ENCODE data around the gene HAT1. TPM values are rescaled to one million over a fixed set of nuclear protein-coding genes. Genes with fewer than 3 reads are reported as not detected.

Gene HAT1
- total RNA-seq, 1 experiment from 2014 or later = 58.9 TPM

DNA sequence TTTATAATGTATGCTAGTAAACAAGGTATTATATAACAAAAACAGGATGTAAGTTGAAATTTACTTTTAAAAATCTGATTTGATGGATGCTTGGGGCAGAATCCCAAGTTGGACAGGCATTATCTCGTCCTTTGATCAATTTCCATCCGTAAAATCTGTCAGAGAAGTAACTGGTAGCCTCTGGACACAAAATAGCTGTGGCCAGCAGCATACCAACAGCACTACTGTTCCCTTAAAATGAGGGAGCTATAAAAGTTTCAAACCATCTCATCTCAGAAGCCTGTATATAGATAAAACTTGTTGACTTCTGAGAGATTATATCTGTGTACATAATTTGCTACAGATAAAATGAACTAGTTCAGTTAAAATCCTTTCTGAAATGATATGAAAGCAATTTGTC is 62.8 kb downstream of the HAT1 start:
- ChIA-PET POLR2A (no interaction called here), CTCF (no interaction called here)
- DNase-seq (ENCODE audit: low spot score) = no peak
- no peak for ATAC-seq
- H3K36me3 Mint-ChIP-seq = peaks cover 19% of the 10 kb centered on the region
- peaks cover 2% of the 10 kb centered on the region; the same call in 1 of the 2 replicates for H3K9me3 Mint-ChIP-seq
- H3K27ac Mint-ChIP-seq = no peak overlapping the region
- H3K4me3 Mint-ChIP-seq = no peak overlapping the region
- no peaks in the 10 kb centered on the region for H3K27me3 Mint-ChIP-seq (ENCODE audit: low read depth)
- TF ChIP-seq NR1H2 (CRISPR knock-in tag; IDR thresholded peaks at IDR 0.05) (no peak), RELA (CRISPR knock-in tag; IDR thresholded peaks at IDR 0.05; ENCODE audit: borderline replicate concordance) (no peak), ZNF317 (CRISPR knock-in tag; IDR thresholded peaks at IDR 0.05; ENCODE audit: borderline replicate concordance, low read depth) (no peak), EMX1 (CRISPR knock-in tag; IDR thresholded peaks at IDR 0.05) (no peak), SP1 (CRISPR knock-in tag; conservative IDR thresholded peaks at IDR 0.05) (no peak), ZNF423 (CRISPR knock-in tag; IDR thresholded peaks at IDR 0.05) (no peak), ZNF671 (CRISPR knock-in tag; IDR thresholded peaks at IDR 0.05) (no peak), MXD4 (CRISPR knock-in tag; IDR thresholded peaks at IDR 0.05; ENCODE audit: borderline replicate concordance) (no peak), JAZF1 (CRISPR knock-in tag; IDR thresholded peaks at IDR 0.05) (no peak), ZNF138 (CRISPR knock-in tag; conservative IDR thresholded peaks at IDR 0.05) (no peak), ELF4 (CRISPR knock-in tag; IDR thresholded peaks at IDR 0.05; ENCODE audit: low read depth) (no peak)
- TF ChIP-seq, protein P1, sequence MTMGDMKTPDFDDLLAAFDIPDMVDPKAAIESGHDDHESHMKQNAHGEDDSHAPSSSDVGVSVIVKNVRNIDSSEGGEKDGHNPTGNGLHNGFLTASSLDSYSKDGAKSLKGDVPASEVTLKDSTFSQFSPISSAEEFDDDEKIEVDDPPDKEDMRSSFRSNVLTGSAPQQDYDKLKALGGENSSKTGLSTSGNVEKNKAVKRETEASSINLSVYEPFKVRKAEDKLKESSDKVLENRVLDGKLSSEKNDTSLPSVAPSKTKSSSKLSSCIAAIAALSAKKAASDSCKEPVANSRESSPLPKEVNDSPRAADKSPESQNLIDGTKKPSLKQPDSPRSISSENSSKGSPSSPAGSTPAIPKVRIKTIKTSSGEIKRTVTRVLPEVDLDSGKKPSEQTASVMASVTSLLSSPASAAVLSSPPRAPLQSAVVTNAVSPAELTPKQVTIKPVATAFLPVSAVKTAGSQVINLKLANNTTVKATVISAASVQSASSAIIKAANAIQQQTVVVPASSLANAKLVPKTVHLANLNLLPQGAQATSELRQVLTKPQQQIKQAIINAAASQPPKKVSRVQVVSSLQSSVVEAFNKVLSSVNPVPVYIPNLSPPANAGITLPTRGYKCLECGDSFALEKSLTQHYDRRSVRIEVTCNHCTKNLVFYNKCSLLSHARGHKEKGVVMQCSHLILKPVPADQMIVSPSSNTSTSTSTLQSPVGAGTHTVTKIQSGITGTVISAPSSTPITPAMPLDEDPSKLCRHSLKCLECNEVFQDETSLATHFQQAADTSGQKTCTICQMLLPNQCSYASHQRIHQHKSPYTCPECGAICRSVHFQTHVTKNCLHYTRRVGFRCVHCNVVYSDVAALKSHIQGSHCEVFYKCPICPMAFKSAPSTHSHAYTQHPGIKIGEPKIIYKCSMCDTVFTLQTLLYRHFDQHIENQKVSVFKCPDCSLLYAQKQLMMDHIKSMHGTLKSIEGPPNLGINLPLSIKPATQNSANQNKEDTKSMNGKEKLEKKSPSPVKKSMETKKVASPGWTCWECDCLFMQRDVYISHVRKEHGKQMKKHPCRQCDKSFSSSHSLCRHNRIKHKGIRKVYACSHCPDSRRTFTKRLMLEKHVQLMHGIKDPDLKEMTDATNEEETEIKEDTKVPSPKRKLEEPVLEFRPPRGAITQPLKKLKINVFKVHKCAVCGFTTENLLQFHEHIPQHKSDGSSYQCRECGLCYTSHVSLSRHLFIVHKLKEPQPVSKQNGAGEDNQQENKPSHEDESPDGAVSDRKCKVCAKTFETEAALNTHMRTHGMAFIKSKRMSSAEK (CRISPR knock-in tag; IDR thresholded peaks at IDR 0.05; ENCODE audit: borderline replicate concordance) = no peak
- TF ChIP-seq, protein P2, sequence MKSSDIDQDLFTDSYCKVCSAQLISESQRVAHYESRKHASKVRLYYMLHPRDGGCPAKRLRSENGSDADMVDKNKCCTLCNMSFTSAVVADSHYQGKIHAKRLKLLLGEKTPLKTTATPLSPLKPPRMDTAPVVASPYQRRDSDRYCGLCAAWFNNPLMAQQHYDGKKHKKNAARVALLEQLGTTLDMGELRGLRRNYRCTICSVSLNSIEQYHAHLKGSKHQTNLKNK (CRISPR knock-in tag; IDR thresholded peaks at IDR 0.05) = no peak
- TF ChIP-seq, protein P3, sequence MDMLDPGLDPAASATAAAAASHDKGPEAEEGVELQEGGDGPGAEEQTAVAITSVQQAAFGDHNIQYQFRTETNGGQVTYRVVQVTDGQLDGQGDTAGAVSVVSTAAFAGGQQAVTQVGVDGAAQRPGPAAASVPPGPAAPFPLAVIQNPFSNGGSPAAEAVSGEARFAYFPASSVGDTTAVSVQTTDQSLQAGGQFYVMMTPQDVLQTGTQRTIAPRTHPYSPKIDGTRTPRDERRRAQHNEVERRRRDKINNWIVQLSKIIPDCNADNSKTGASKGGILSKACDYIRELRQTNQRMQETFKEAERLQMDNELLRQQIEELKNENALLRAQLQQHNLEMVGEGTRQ (CRISPR knock-in tag; IDR thresholded peaks at IDR 0.05) = no peak
- H3K4me1 Mint-ChIP-seq = no peaks in the 10 kb centered on the region

DNA sequence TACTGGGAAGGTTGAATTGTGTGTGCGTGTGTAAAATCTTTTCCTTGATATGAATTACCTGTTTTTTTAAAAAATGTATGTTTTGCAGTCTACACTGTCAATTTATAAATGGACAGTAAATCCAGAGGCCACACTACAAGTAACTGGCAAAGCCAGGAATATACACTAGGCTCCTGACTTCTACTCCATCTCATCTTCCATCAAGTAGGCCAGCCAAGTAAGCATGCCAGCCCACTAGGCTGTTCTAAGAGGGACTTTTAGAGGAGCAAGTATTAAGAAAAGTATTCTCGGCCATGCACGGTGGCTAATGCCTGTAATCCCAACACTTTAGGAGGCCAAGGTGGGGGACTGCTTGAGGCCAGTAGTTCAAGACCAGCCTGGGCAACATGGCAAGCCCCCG is 64.5 kb downstream of the HAT1 start:
- no peaks in the 10 kb centered on the region for H3K4me1 Mint-ChIP-seq
- peaks cover 15% of the 10 kb centered on the region for H3K36me3 Mint-ChIP-seq
- no peak for ATAC-seq
- peaks cover 2% of the 10 kb centered on the region; the same call in 1 of the 2 replicates for H3K9me3 Mint-ChIP-seq
- H3K27me3 Mint-ChIP-seq (ENCODE audit: low read depth) = no peaks in the 10 kb centered on the region
- no peak for TF ChIP-seq OVOL2 (CRISPR knock-in tag; IDR thresholded peaks at IDR 0.05; ENCODE audit: borderline replicate concordance)
- ChIA-PET POLR2A (interaction anchor here (0.7 kb wide), 1 partner anchor 402 kb away, joined by 3 read pairs; no protein-coding TSS in a partner anchor), CTCF (no interaction called here)
- no peak overlapping the region for H3K4me3 Mint-ChIP-seq
- H3K27ac Mint-ChIP-seq = no peak overlapping the region
- DNase-seq (ENCODE audit: low spot score) = no peak

GRCh38 chr2:171991027-171991426 is 68.8 kb downstream of the HAT1 start:
- Mint-ChIP-seq H3K27ac (no peak overlapping the region), H3K4me1 (no peaks in the 10 kb centered on the region), H3K27me3 (ENCODE audit: low read depth) (no peaks in the 10 kb centered on the region), H3K4me3 (no peak overlapping the region), H3K36me3 (no peaks in the 10 kb centered on the region), H3K9me3 (peaks cover 2% of the 10 kb centered on the region; the same call in 1 of the 2 replicates)
- ChIA-PET POLR2A (no interaction called here), CTCF (no interaction called here)
- no peak for DNase-seq (ENCODE audit: low spot score)
- no peak for ATAC-seq
- TF ChIP-seq ETV6 (CRISPR knock-in tag; IDR thresholded peaks at IDR 0.05) (no peak), TCF7 (CRISPR knock-in tag; IDR thresholded peaks at IDR 0.05; ENCODE audit: low read depth) (no peak), EMX1 (CRISPR knock-in tag; IDR thresholded peaks at IDR 0.05) (no peak), AR (CRISPR knock-in tag; IDR thresholded peaks at IDR 0.05) (no peak), ZNF416 (CRISPR knock-in tag; IDR thresholded peaks at IDR 0.05) (no peak), ZNF121 (CRISPR knock-in tag; IDR thresholded peaks at IDR 0.05) (no peak)
- TF ChIP-seq, protein P4, sequence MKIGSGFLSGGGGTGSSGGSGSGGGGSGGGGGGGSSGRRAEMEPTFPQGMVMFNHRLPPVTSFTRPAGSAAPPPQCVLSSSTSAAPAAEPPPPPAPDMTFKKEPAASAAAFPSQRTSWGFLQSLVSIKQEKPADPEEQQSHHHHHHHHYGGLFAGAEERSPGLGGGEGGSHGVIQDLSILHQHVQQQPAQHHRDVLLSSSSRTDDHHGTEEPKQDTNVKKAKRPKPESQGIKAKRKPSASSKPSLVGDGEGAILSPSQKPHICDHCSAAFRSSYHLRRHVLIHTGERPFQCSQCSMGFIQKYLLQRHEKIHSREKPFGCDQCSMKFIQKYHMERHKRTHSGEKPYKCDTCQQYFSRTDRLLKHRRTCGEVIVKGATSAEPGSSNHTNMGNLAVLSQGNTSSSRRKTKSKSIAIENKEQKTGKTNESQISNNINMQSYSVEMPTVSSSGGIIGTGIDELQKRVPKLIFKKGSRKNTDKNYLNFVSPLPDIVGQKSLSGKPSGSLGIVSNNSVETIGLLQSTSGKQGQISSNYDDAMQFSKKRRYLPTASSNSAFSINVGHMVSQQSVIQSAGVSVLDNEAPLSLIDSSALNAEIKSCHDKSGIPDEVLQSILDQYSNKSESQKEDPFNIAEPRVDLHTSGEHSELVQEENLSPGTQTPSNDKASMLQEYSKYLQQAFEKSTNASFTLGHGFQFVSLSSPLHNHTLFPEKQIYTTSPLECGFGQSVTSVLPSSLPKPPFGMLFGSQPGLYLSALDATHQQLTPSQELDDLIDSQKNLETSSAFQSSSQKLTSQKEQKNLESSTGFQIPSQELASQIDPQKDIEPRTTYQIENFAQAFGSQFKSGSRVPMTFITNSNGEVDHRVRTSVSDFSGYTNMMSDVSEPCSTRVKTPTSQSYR (CRISPR knock-in tag; IDR thresholded peaks at IDR 0.05) = no peak

Data from WTC11 (cell line).